DMS 273 (cell line): Measurements from ENCODE around the gene USP46.

Source experiments
- DNase-seq: peaks from one replicate; lab custom pipeline; 2025; ENCODE audit not compliant: unreplicated experiment; lab: John Stamatoyannopoulos, UW

The USP46 gene

DNA sequence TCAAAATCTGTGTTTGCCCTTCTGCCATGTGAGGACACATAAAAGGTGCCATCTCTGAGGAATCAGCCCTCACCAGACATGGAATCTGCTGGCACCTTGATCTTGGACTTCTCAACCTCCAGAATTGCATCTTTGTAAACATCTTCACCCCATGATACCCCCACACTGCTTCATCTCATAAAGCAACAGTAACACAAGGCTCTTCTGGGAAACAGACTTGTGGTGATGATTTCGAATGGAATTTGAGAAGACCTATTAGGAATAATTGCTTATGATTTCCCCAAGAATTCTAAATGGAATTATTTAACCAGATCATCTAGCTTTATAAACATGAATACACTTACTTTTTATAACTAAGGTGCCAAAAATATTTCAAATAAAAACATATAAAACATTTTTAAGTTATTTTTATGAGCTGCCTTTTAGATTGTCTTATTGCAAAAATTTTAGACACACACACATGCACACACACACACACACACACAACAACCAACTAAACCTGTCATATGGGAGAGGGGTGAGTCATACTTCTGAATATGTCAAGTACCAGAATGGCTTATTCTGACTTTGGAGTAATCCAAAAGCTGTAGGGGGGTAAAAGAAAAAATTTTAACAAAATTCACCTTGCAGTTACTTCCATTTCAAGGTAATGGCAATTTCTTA, 82.0 kb downstream of the USP46 start:
- peak; percentile 1 for DNase-seq

- no peak for DNase-seq
Measured at GRCh38 chr4:52576326-52576725, 82.8 kb downstream of the USP46 start.

GRCh38 chr4:52575406-52575805, 83.7 kb downstream of the USP46 start:
- DNase-seq = no peak

- no peak for DNase-seq
Measured at GRCh38 chr4:52574036-52574435, 85.1 kb downstream of the USP46 start.

- no peak for DNase-seq
Measured at GRCh38 chr4:52573551-52573950, 85.5 kb downstream of the USP46 start.

GRCh38 chr4:52572936-52573485, 86.1 kb downstream of the USP46 start:
- DNase-seq = no peak

- DNase-seq = no peak
Measured at GRCh38 chr4:52568351-52568750, 90.8 kb downstream of the USP46 start.

- no peak for DNase-seq
Measured at GRCh38 chr4:52566136-52567031, 92.7 kb downstream of the USP46 start.

DNA sequence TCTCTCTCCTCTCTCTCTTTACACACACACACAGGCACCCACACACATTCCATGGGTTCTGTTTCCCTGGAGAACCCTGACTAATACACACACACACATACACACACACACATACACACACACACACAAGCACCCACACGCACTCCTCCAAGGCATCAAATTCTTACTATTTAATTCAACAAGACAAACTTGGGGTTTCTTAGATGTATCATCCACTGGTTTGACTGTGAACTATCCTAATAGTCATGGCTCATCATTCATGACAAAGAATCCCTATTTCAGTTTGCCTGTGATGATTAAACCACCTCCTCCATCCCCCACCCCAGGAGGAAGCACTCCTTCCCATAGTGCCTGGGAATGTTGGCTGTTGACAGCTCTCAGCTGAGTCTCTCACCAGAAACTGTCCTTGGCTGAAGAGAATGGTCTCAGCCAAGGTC, 98.2 kb downstream of the USP46 start:
- no peak for DNase-seq

DNA sequence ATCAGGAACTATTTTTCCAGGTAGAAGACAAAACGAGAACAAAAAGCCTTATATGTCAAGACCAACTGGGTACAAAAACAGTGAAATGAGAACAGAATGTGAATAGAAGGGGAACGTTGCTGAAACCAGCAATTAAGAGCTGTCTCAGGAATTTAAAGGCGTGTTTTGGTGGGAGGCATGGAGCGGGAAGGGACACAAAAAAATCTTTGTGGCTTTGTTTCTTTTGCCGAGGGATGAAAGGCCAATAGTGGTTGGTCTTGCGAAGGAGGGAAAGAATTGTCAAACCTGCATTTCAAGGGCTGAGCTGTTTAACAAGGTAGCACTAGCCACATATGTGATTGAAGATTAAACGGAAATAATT, 103.8 kb downstream of the USP46 start:
- no peak for DNase-seq

DNA sequence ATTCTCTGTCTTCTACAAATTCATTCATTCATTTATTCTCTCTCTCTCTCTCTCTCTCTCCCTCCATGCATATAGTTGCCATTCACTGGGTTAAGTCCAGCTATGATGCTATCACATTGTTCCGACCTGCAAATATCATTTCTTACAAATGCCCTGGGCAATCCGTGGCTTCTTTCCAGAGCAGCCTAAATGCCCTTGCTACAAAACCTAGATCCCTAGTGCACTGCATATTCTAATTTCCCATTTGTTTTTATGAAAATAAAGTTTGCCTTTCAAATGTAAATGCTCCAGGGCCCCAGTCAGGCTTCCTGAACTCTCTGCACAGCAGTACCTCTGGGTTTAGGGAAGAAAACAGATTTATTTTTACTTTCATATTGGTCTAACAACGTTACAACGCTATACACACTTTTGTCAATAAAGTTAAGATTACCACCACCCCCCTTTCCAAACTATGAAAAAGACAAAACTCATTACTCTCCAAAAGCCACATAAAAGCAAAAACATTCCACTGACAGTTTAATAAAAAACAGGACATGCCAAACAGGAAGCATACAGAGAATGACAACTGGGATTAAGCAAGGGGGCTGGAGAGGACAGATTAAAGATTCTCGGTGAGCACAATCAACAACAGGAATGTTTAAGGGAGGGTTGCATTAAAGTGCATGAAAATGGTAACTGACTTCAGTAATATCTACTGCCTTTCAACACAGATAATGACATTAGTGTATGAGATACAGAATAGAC, 104.3 kb downstream of the USP46 start:
- no peak for DNase-seq

- no peak for DNase-seq
Measured at GRCh38 chr4:52552778-52553177, 106.3 kb downstream of the USP46 start.

DNA sequence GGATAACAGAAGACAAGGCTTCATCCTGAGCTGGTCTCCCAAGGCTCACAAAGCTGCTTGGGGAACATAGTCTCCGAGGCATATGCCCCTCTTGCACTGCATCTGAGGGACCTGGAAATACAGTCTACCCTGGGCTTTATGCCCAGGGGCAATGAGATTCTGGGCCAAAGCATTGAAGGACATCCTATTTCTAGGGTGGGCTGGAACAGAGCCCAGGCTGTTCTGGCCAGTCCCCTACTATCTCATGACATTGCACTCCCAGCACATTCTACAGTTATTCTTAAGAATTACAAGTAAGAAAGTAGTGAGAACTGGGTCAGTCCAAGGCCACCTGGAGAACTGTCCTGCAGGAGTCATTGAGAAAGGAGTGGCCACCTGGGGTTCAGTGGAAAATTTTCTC, 107.6 kb downstream of the USP46 start:
- no peak for DNase-seq

DNA sequence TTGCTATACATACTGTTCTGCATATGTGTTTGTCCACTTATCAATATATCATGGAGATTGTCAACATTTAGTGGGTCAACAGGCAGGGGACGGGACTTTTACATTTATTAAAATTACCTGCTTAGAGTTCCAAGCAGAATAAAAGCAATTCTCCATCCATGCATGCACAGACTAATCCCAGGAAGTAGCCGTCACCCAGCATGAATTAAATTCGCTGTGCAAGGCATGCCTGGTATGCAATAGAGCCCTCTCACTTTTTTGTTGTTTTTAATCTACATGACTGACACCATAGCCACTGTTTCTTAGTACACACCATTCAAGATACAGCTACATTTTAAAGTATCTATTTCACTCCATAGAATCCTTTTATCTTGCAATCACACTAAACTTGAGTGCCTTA, 108.9 kb downstream of the USP46 start:
- no peak for DNase-seq

- no peak for DNase-seq
Measured at GRCh38 chr4:52548818-52549570, 110.1 kb downstream of the USP46 start.

DNA sequence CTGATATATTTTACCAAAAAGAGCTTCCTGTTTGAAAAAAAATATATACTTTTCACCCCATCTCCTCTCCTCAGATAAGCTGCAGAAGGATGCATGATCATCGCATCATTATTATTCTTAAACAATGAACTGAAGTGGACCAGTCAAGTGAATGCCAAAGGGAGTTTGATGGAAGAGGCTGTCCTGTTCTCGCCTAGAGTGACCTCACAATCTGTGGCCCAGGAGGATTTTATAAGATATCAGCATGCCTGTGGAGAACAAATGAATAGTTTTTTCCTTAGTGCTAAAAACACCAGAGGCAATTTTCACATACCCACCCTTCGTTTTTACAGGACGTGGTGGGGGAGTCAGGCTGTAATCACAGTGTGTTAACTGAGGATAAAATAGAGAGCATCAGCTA, 112.7 kb downstream of the USP46 start:
- no peak for DNase-seq

DNA sequence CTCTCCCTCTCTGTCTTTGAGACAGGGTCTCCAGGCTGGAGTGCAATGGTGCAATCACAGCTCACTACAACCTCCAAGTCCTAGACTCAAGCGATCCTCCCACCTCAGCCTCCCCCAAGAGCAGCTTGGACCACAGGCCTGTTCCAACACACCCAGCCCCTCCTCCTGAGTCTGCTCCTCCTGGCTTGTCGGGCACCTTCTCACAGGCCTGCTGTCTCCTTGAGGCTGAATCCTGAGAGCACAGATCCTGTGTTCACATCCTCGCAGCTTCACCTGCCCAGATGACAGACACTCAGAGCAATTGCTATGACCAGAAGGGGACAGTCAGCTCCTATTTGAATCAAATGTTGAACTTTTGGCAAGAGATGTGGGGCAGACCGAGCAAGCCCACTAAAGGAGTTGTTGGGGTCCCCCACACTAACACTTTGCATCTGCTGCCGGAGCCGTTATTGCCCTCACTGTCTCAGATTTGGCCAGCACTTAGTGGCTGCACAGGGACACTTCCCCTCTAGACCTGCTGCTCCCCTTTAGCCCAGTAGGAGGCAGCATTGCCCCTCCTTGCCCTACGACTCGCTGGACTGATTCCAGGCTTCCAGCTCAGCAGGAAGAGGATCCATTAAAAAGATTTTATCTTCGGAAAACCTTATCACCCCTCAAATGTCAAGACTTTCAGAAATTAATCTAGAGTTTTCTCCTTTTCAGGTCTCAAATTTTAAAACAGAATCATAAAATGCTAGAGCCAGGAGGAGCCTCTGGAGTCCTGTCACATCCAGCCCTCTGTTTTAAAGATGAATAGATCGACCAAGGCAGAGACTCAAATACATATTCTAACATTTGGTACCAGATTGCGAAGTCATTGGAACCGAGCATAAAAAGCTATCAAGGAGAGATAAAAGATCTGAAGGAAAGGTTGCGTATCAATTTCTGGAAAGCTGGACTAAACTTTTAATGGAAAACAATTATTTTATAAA, 113.7 kb downstream of the USP46 start:
- peak; percentile 81 for DNase-seq
